ENCODE data around the gene TMPO. TPM values are rescaled to one million over a fixed set of nuclear protein-coding genes. Genes with fewer than 3 reads are reported as not detected.
"Not testable (repeated sequence)": the region's sequence is repeated elsewhere in the genome, so short reads cannot be mapped to it uniquely, and the experiment has no call there.

Gene TMPO
- polyA plus RNA-seq, 2 donors, result 29.1 to 34.5 TPM

GRCh38 chr12:98483621-98484503 lies 31.5 kb upstream of the TMPO start:
- 64 to 84% methylated on average over 7 of the region's 7 CpGs for WGBS, 2 donors
- no peaks in the 10 kb centered on the region for H3K4me1 ChIP-seq (ENCODE audit: control insufficient read depth in 2 of 2, insufficient read depth in 2 of 2, low read length in 1 of 2)

GRCh38 chr12:98485792-98486340 lies 29.5 kb upstream of the TMPO start:
- no peaks in the 10 kb centered on the region for H3K9me3 ChIP-seq (ENCODE audit: control insufficient read depth in 2 of 2, insufficient read depth in 1 of 2, low read depth in 1 of 2, low read length in 1 of 2)
- no peak overlapping the region for H3K27ac ChIP-seq (ENCODE audit: low read depth in 2 of 2, low read length in 1 of 2)
- no peaks in the 10 kb centered on the region for H3K36me3 ChIP-seq (ENCODE audit: control insufficient read depth in 2 of 2, insufficient read depth in 2 of 2, low read length in 1 of 2)
- H3K4me1 ChIP-seq (ENCODE audit: control insufficient read depth in 2 of 2, insufficient read depth in 2 of 2, low read length in 1 of 2), result no peaks in the 10 kb centered on the region
- no peaks in the 10 kb centered on the region for H3K27me3 ChIP-seq (ENCODE audit: control insufficient read depth in 1 of 2, insufficient read depth in 2 of 2, low read length in 2 of 2)
- no peak overlapping the region for H3K4me3 ChIP-seq (ENCODE audit: low read depth in 1 of 2, low read length in 2 of 2)
- 74 to 80% methylated on average over 6 of the region's 6 CpGs for WGBS, 2 donors

More at GRCh38 chr12:98483621-98484503, 31.5 kb upstream of the TMPO start:
- H3K36me3 ChIP-seq (ENCODE audit: control insufficient read depth in 2 of 2, insufficient read depth in 2 of 2, low read length in 1 of 2), result no peaks in the 10 kb centered on the region
- H3K9me3 ChIP-seq (ENCODE audit: control insufficient read depth in 2 of 2, insufficient read depth in 1 of 2, low read depth in 1 of 2, low read length in 1 of 2), result no peaks in the 10 kb centered on the region
- no peaks in the 10 kb centered on the region for H3K27me3 ChIP-seq (ENCODE audit: control insufficient read depth in 1 of 2, insufficient read depth in 2 of 2, low read length in 2 of 2)
- H3K4me3 ChIP-seq (ENCODE audit: low read depth in 1 of 2, low read length in 2 of 2), result no peak overlapping the region
- H3K27ac ChIP-seq (ENCODE audit: low read depth in 2 of 2, low read length in 1 of 2), result no peak overlapping the region

GRCh38 chr12:98488416-98488815 lies 27.0 kb upstream of the TMPO start:
- H3K27ac ChIP-seq (ENCODE audit: low read depth in 2 of 2, low read length in 1 of 2); H3K27me3 ChIP-seq (ENCODE audit: control insufficient read depth in 1 of 2, insufficient read depth in 2 of 2, low read length in 2 of 2); H3K4me3 ChIP-seq (ENCODE audit: low read depth in 1 of 2, low read length in 2 of 2); H3K36me3 ChIP-seq (ENCODE audit: control insufficient read depth in 2 of 2, insufficient read depth in 2 of 2, low read length in 1 of 2); H3K9me3 ChIP-seq (ENCODE audit: control insufficient read depth in 2 of 2, insufficient read depth in 1 of 2, low read depth in 1 of 2, low read length in 1 of 2); H3K4me1 ChIP-seq (ENCODE audit: control insufficient read depth in 2 of 2, insufficient read depth in 2 of 2, low read length in 1 of 2): not testable (repeated sequence)
- WGBS, 2 donors, result 91 to 95% methylated on average over 9 of the region's 9 CpGs

- no peaks in the 10 kb centered on the region for H3K4me1 ChIP-seq (ENCODE audit: control insufficient read depth in 2 of 2, insufficient read depth in 2 of 2, low read length in 1 of 2)
- no peaks in the 10 kb centered on the region for H3K27me3 ChIP-seq (ENCODE audit: control insufficient read depth in 1 of 2, insufficient read depth in 2 of 2, low read length in 2 of 2)
- no peaks in the 10 kb centered on the region for H3K9me3 ChIP-seq (ENCODE audit: control insufficient read depth in 2 of 2, insufficient read depth in 1 of 2, low read depth in 1 of 2, low read length in 1 of 2)
- H3K36me3 ChIP-seq (ENCODE audit: control insufficient read depth in 2 of 2, insufficient read depth in 2 of 2, low read length in 1 of 2), result no peaks in the 10 kb centered on the region
- no peak overlapping the region for H3K27ac ChIP-seq (ENCODE audit: low read depth in 2 of 2, low read length in 1 of 2)
- H3K4me3 ChIP-seq (ENCODE audit: low read depth in 1 of 2, low read length in 2 of 2), result no peak overlapping the region
- 88 to 95% methylated on average over 3 of the region's 3 CpGs for WGBS, 2 donors
Measured at GRCh38 chr12:98489176-98489575, 26.2 kb upstream of the TMPO start.

GRCh38 chr12:98490501-98491453 lies 24.6 kb upstream of the TMPO start:
- Histone ChIP-seq H3K27me3 (ENCODE audit: control insufficient read depth in 1 of 2, insufficient read depth in 2 of 2, low read length in 2 of 2) (no peaks in the 10 kb centered on the region), H3K36me3 (ENCODE audit: control insufficient read depth in 2 of 2, insufficient read depth in 2 of 2, low read length in 1 of 2) (no peaks in the 10 kb centered on the region), H3K9me3 (ENCODE audit: control insufficient read depth in 2 of 2, insufficient read depth in 1 of 2, low read depth in 1 of 2, low read length in 1 of 2) (no peaks in the 10 kb centered on the region), H3K4me1 (ENCODE audit: control insufficient read depth in 2 of 2, insufficient read depth in 2 of 2, low read length in 1 of 2) (no peaks in the 10 kb centered on the region), H3K4me3 (ENCODE audit: low read depth in 1 of 2, low read length in 2 of 2) (no peak overlapping the region), H3K27ac (ENCODE audit: low read depth in 2 of 2, low read length in 1 of 2) (peak overlapping the region; percentile 62 to 70)
- WGBS, 2 donors, result 20 to 22% methylated on average over 14 of the region's 14 CpGs

- no peak overlapping the region for H3K27ac ChIP-seq (ENCODE audit: low read depth in 2 of 2, low read length in 1 of 2)
Measured at GRCh38 chr12:98492580-98493140, 22.7 kb upstream of the TMPO start.

GRCh38 chr12:98501266-98501629 lies 14.1 kb upstream of the TMPO start:
- not testable (repeated sequence) for H3K27ac ChIP-seq (ENCODE audit: low read depth in 2 of 2, low read length in 1 of 2); H3K4me1 ChIP-seq (ENCODE audit: control insufficient read depth in 2 of 2, insufficient read depth in 2 of 2, low read length in 1 of 2); H3K9me3 ChIP-seq (ENCODE audit: control insufficient read depth in 2 of 2, insufficient read depth in 1 of 2, low read depth in 1 of 2, low read length in 1 of 2); H3K36me3 ChIP-seq (ENCODE audit: control insufficient read depth in 2 of 2, insufficient read depth in 2 of 2, low read length in 1 of 2); H3K4me3 ChIP-seq (ENCODE audit: low read depth in 1 of 2, low read length in 2 of 2); H3K27me3 ChIP-seq (ENCODE audit: control insufficient read depth in 1 of 2, insufficient read depth in 2 of 2, low read length in 2 of 2)
- WGBS, 2 donors, result 90 to 96% methylated on average over 15 of the region's 15 CpGs

More at GRCh38 chr12:98492580-98493140, 22.7 kb upstream of the TMPO start:
- H3K9me3 ChIP-seq (ENCODE audit: control insufficient read depth in 2 of 2, insufficient read depth in 1 of 2, low read depth in 1 of 2, low read length in 1 of 2), result no peaks in the 10 kb centered on the region
- 67 to 76% methylated on average over 4 of the region's 4 CpGs for WGBS, 2 donors
- no peaks in the 10 kb centered on the region for H3K36me3 ChIP-seq (ENCODE audit: control insufficient read depth in 2 of 2, insufficient read depth in 2 of 2, low read length in 1 of 2)
- no peak overlapping the region for H3K4me3 ChIP-seq (ENCODE audit: low read depth in 1 of 2, low read length in 2 of 2)
- H3K4me1 ChIP-seq (ENCODE audit: control insufficient read depth in 2 of 2, insufficient read depth in 2 of 2, low read length in 1 of 2), result no peaks in the 10 kb centered on the region
- H3K27me3 ChIP-seq (ENCODE audit: control insufficient read depth in 1 of 2, insufficient read depth in 2 of 2, low read length in 2 of 2), result no peaks in the 10 kb centered on the region

GRCh38 chr12:98503342-98503591 lies 12.1 kb upstream of the TMPO start:
- Histone ChIP-seq H3K27me3 (ENCODE audit: control insufficient read depth in 1 of 2, insufficient read depth in 2 of 2, low read length in 2 of 2) (no peaks in the 10 kb centered on the region), H3K36me3 (ENCODE audit: control insufficient read depth in 2 of 2, insufficient read depth in 2 of 2, low read length in 1 of 2) (no peaks in the 10 kb centered on the region), H3K4me1 (ENCODE audit: control insufficient read depth in 2 of 2, insufficient read depth in 2 of 2, low read length in 1 of 2) (no peaks in the 10 kb centered on the region), H3K4me3 (ENCODE audit: low read depth in 1 of 2, low read length in 2 of 2) (peak overlapping the region; percentile 58 to 80), H3K9me3 (ENCODE audit: control insufficient read depth in 2 of 2, insufficient read depth in 1 of 2, low read depth in 1 of 2, low read length in 1 of 2) (no peaks in the 10 kb centered on the region), H3K27ac (ENCODE audit: low read depth in 2 of 2, low read length in 1 of 2) (peak overlapping the region; percentile 91 to 99)
- WGBS, 2 donors, result 0% methylated on average over 16 of the region's 16 CpGs

- WGBS, 2 donors, result 0% methylated on average over 43 of the region's 43 CpGs
- peak overlapping the region; percentile 56 to 80 for H3K4me3 ChIP-seq (ENCODE audit: low read depth in 1 of 2, low read length in 2 of 2)
- no peaks in the 10 kb centered on the region for H3K4me1 ChIP-seq (ENCODE audit: control insufficient read depth in 2 of 2, insufficient read depth in 2 of 2, low read length in 1 of 2)
- H3K36me3 ChIP-seq (ENCODE audit: control insufficient read depth in 2 of 2, insufficient read depth in 2 of 2, low read length in 1 of 2), result no peaks in the 10 kb centered on the region
- H3K27me3 ChIP-seq (ENCODE audit: control insufficient read depth in 1 of 2, insufficient read depth in 2 of 2, low read length in 2 of 2), result no peaks in the 10 kb centered on the region
- no peaks in the 10 kb centered on the region for H3K9me3 ChIP-seq (ENCODE audit: control insufficient read depth in 2 of 2, insufficient read depth in 1 of 2, low read depth in 1 of 2, low read length in 1 of 2)
- peak overlapping the region; percentile 91 to 99 for H3K27ac ChIP-seq (ENCODE audit: low read depth in 2 of 2, low read length in 1 of 2)
Measured at GRCh38 chr12:98503592-98504367, 11.6 kb upstream of the TMPO start.
